ENCODE results near the gene TENT4A.
A peak's percentile ranks its signal among the peaks of the same experiment; 100 is the strongest.

TENT4A gene

DNA sequence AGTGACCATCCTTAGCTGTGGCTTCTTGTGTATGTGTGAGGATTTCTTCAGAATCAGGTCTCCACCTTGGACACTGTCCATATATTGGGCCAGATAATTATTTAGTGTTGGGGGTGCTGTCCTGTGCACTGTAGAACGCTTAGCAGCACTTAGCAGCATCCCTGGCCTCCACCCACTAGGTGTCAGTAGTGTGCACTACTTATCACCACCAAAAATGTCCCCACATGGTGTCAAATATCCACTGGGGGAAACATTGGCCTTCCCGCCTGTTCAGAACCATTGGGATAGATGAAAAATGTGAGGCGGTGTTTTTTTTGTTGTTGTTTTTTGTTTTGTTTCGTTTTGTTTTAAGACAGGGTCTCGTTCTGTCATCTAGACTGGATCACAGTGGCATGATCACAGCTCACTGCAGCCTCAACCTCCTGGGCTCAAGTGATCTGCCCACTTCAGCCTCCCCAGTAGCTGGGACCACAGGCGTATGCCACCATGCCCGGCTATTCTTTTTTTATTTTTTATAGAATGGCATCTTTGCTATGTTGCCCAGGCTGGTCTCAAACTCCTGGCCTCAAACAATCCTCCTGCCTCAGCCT, 67.7 kb downstream of the TENT4A start:
- peak; percentile 58 for DNase-seq

- DNase-seq, result no peak
Measured at GRCh38 chr5:6781716-6782115, 68.5 kb downstream of the TENT4A start.

DNA sequence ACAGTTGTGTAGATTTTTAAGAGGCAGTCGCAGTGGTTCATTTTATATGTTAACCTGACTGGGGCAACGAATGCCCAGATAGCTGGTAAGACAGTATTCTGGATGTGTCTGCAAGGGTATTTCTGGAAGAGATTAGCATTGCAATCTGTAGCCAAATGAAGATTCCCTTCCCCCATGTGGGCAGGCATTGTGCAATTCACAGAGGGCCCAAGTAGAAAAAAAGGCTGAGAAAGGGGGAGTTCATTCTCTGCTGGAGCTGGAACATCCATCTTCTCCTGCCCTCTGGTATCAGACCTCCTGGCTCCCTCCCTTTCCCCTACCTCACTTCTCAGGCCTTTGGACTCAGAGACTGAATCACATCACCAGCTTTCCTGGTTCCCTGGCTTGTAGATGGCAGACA, 70.6 kb downstream of the TENT4A start:
- DNase-seq, result no peak

GRCh38 chr5:6784481-6784880, 71.2 kb downstream of the TENT4A start:
- DNase-seq, result no peak

GRCh38 chr5:6785161-6785860, 72.1 kb downstream of the TENT4A start:
- DNase-seq, result no peak

- DNase-seq, result no peak
Measured at GRCh38 chr5:6785861-6786180, 72.6 kb downstream of the TENT4A start.

GRCh38 chr5:6786786-6787495, 73.7 kb downstream of the TENT4A start:
- no peak for DNase-seq

DNA sequence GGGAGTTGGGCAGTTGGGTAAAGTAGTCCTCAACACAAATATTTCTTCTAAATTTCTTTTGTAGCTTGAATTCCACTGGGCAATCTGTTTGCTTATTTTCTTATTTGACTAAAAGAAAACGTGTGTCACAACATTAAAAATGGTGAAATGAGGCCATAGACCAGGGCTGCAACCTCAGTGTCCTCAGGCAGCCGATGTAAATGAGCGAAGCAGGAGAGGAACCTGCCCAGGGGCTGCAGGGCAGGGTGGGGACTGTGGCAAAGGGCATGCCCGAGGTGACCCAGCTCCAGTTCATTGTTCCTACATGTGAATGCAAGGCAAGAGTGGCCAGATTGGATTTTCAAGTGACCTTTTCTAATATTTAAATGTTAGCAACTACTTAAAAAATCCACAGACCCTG, 74.7 kb downstream of the TENT4A start:
- no peak for DNase-seq

GRCh38 chr5:6788439-6788838, 75.2 kb downstream of the TENT4A start:
- DNase-seq, result no peak

- DNase-seq, result peak; percentile 70
Measured at GRCh38 chr5:6788956-6789649, 75.9 kb downstream of the TENT4A start.

GRCh38 chr5:6790346-6790865, 77.2 kb downstream of the TENT4A start:
- no peak for DNase-seq

- no peak for DNase-seq
Measured at GRCh38 chr5:6791031-6791430, 77.8 kb downstream of the TENT4A start.

DNA sequence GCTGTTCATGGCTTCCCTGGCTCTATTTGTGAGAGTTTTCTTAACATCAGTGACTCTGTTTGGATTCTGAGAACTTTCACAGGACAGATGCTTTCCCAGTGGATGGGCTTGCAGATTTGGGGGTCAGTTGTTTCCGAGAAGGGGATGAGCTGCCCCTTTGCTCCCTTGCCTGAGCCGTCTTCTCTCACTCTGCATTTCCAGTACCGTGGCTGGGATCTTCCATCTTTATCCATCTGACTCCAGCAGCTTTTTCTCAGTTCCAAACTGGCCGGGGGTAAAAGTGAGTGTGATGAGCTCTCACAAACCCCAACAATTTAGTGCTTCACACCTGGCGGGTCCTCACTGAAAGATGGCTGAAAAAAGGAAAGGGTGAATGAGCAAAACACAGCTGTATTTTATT, 79.1 kb downstream of the TENT4A start:
- DNase-seq, result no peak

DNA sequence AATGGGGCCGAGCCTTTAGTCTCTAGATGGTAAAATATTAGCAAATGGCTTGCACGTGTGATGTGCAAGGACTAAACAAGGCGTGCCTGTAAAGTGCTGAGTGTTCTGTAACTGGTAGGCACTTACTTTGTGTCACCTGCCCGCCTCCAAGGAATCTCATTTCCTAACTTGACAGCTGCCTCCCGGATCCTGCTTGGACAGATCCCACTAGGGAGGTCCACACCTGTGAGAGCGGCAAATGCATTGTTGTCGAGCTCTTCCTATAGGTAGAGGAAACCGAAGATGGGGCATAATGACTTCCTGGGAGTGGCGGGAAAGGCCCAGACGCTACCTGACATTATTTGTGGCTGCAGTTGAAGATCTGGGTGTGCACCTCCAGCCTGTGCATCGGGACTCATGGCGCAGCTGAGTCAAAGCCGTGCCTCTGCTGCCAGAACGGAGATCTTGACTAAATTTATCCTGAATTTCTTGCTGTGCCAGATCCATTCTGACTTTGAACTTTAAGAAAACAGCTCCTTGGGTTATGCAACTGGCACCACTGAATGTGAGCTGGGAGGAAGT, 79.8 kb downstream of the TENT4A start:
- no peak for DNase-seq

DNA sequence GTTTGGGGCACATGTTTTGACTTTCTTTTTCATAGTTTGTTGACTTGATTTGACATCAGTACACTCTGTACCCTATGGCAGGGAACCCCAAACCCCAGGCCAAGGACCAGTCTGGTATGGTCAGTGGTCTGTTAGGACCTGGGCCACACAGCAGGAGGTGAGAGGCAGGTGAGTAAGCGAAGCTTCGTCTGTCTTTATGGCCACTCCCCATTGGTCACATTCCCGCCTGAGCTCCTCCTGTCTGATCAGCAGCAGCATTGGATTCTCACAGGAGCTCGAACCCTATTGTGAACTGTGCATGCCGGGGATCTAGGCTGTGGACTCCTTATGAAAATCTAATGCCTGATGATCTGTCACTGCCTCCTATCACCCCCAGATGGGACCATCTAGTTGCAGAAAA, 88.0 kb downstream of the TENT4A start:
- no peak for DNase-seq

GRCh38 chr5:6803981-6804550, 90.8 kb downstream of the TENT4A start:
- DNase-seq, result no peak

DNA sequence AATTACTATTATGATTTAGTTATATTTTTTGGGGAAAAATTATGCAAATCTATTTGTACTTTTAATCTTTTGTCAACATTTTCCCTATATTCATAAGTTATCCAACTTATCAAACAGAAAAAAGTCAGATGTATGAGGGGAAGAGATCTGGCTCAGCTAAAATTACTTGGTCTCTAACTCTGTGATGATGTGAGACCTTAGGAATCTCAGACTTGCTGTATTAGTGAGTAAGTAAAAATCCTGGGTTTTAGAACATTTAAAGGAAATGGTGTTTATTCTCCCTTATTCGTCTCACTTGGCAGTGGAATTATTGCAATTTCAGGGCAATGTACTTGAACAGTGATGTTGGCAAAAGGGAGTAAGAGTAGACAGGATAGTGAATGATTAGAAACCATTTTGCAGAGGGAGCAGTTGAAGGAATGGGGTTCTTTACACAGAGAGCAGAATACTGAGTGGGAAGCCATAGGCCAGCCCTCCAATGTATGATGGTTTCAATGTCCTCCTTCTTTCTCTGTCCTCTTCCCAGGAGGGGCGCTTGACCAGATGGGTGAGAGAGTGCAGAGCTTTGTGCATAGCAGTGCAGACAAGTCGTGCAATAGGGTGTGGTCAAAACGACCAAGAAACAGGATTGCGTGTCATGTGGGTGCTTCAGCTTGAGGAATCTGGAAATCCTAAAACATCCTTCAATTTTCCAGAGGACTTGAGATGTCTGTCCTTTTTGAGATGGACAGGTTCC, 91.7 kb downstream of the TENT4A start:
- no peak for DNase-seq

GRCh38 chr5:6805841-6806240, 92.6 kb downstream of the TENT4A start:
- DNase-seq, result no peak

Measured in hematopoietic multipotent progenitor cell treated with erythropoietin and hydrocortisone succinate and interleukin-3 and kit ligand, for 8 days (in vitro differentiated cells).